Measurements from ENCODE around the gene MTPN. TPM values are rescaled to one million over a fixed set of nuclear protein-coding genes. Genes with fewer than 3 reads are reported as not detected.

Gene MTPN
- total RNA-seq, 1 donor from 2014 or later = 144 TPM

GRCh38 chr7:135964791-135965190 is 12.4 kb downstream of the MTPN start:
- Histone ChIP-seq H3K27ac (peak overlapping the region; percentile 14), H3K36me3 (no peaks in the 10 kb centered on the region), H3K4me1 (peaks cover 38% of the 10 kb centered on the region), H3K9me3 (no peaks in the 10 kb centered on the region), H3K4me3 (no peak overlapping the region), H3K27me3 (ENCODE audit: low read depth) (no peaks in the 10 kb centered on the region)
- ATAC-seq = no peak
- no peak for TF ChIP-seq CTCF (IDR thresholded peaks at IDR 0.05)
- no peak for DNase-seq
- intact Hi-C loops (cut with DNase I) = no loop called here

- no peaks in the 10 kb centered on the region for H3K27me3 ChIP-seq (ENCODE audit: low read depth)
- no peaks in the 10 kb centered on the region for H3K36me3 ChIP-seq
- H3K27ac ChIP-seq = peak overlapping the region; percentile 14
- H3K9me3 ChIP-seq = no peaks in the 10 kb centered on the region
- ATAC-seq (peak in 1 of 2 donors; percentile 37), DNase-seq (no peak)
- TF ChIP-seq CTCF (IDR thresholded peaks at IDR 0.05) = no peak
- intact Hi-C loops (cut with DNase I) = no loop called here
- no peak overlapping the region for H3K4me3 ChIP-seq
- H3K4me1 ChIP-seq = peaks cover 38% of the 10 kb centered on the region
These were observed 12.9 kb downstream of the MTPN start for GRCh38 chr7:135964274-135964673.

GRCh38 chr7:135962802-135963201 is 14.4 kb downstream of the MTPN start:
- Histone ChIP-seq H3K36me3 (no peaks in the 10 kb centered on the region), H3K9me3 (no peaks in the 10 kb centered on the region), H3K27ac (no peak overlapping the region), H3K4me3 (no peak overlapping the region), H3K27me3 (ENCODE audit: low read depth) (no peaks in the 10 kb centered on the region), H3K4me1 (peaks cover 38% of the 10 kb centered on the region)
- DNase-seq (no peak), ATAC-seq (no peak)
- no peak for TF ChIP-seq CTCF (IDR thresholded peaks at IDR 0.05)
- intact Hi-C loops (cut with DNase I) = no loop called here

GRCh38 chr7:135960709-135961451 is 16.3 kb downstream of the MTPN start:
- H3K27me3 ChIP-seq (ENCODE audit: low read depth) = no peaks in the 10 kb centered on the region
- H3K9me3 ChIP-seq = no peaks in the 10 kb centered on the region
- H3K36me3 ChIP-seq = no peaks in the 10 kb centered on the region
- no peak overlapping the region for H3K4me3 ChIP-seq
- no peak for TF ChIP-seq CTCF (IDR thresholded peaks at IDR 0.05)
- peak in 1 of 2 donors; percentile 43 for ATAC-seq
- no peak for DNase-seq
- no peak overlapping the region for H3K27ac ChIP-seq
- H3K4me1 ChIP-seq = peaks cover 28% of the 10 kb centered on the region
- intact Hi-C loops (cut with DNase I) = no loop called here

- no peak for TF ChIP-seq CTCF (IDR thresholded peaks at IDR 0.05)
- no peaks in the 10 kb centered on the region for H3K36me3 ChIP-seq
- no peaks in the 10 kb centered on the region for H3K27me3 ChIP-seq (ENCODE audit: low read depth)
- H3K4me1 ChIP-seq = peaks cover 21% of the 10 kb centered on the region
- no peak overlapping the region for H3K27ac ChIP-seq
- DNase-seq (no peak), ATAC-seq (no peak)
- H3K4me3 ChIP-seq = no peak overlapping the region
- intact Hi-C loops (cut with DNase I) = no loop called here
- H3K9me3 ChIP-seq = no peaks in the 10 kb centered on the region
These were observed 17.4 kb downstream of the MTPN start for GRCh38 chr7:135959646-135960363.

Data from lower lobe of right lung (tissue), 2 donors.